ENCODE results near the gene CDC42BPB.

Gene CDC42BPB

GRCh38 chr14:102889615-102890014, 167.7 kb downstream of the CDC42BPB start:
- no peak overlapping the region for H2BK15ac ChIP-seq (replicated peaks; ENCODE audit: low read depth)
- H4K5ac ChIP-seq (ENCODE audit: low read length), result no peak overlapping the region
- no peak overlapping the region for H3K18ac ChIP-seq (ENCODE audit: low read length)
- no peak overlapping the region for H3K27ac ChIP-seq (ENCODE audit: low read depth, low read length)
- no peak overlapping the region for H3K56ac ChIP-seq (ENCODE audit: low read length)
- no peak overlapping the region for H3K4me2 ChIP-seq (ENCODE audit: low read length)
- H4K8ac ChIP-seq (ENCODE audit: low read depth, low read length), result no peak overlapping the region
- H3K79me1 ChIP-seq (ENCODE audit: low read length), result no peaks in the 10 kb centered on the region
- H3K23ac ChIP-seq (ENCODE audit: low read length), result no peak overlapping the region
- no peaks in the 10 kb centered on the region for H3K4me1 ChIP-seq (ENCODE audit: control insufficient read depth, low read depth, low read length)
- H3K4ac ChIP-seq (ENCODE audit: low read depth, low read length), result no peak overlapping the region
- H2AK5ac ChIP-seq (ENCODE audit: low read length), result no peak overlapping the region
- no peaks in the 10 kb centered on the region for H3K79me2 ChIP-seq (ENCODE audit: control insufficient read depth, insufficient read depth, low read length)
- no peak overlapping the region for H3K9ac ChIP-seq (ENCODE audit: low read length)
- H3K36me3 ChIP-seq (ENCODE audit: control insufficient read depth, insufficient read depth, low read length), result no peaks in the 10 kb centered on the region
- no peak overlapping the region for H3K4me3 ChIP-seq (ENCODE audit: low read length)
- no peak overlapping the region for H2BK5ac ChIP-seq (ENCODE audit: low read length)
- no peak overlapping the region for H2BK120ac ChIP-seq (ENCODE audit: low read depth, low read length)
- WGBS (ENCODE audit: extremely low coverage, insufficient coverage, low lambda C conversion rate), result no CpG with 5 or more reads among the region's 7 CpGs
- DNase-seq, result no peak
- H3K27me3 ChIP-seq (ENCODE audit: insufficient read depth, low read length, poor library complexity), result no peaks in the 10 kb centered on the region

- Histone ChIP-seq H3K27ac (ENCODE audit: low read depth, low read length) (no peak overlapping the region), H3K4me3 (ENCODE audit: low read length) (no peak overlapping the region), H3K18ac (ENCODE audit: low read length) (no peak overlapping the region), H3K23ac (ENCODE audit: low read length) (no peak overlapping the region), H4K8ac (ENCODE audit: low read depth, low read length) (no peak overlapping the region), H3K4ac (ENCODE audit: low read depth, low read length) (no peak overlapping the region), H3K79me2 (ENCODE audit: control insufficient read depth, insufficient read depth, low read length) (no peaks in the 10 kb centered on the region), H4K5ac (ENCODE audit: low read length) (no peak overlapping the region), H2BK120ac (ENCODE audit: low read depth, low read length) (no peak overlapping the region), H3K9ac (ENCODE audit: low read length) (no peak overlapping the region), H3K27me3 (ENCODE audit: insufficient read depth, low read length, poor library complexity) (no peaks in the 10 kb centered on the region), H3K56ac (ENCODE audit: low read length) (no peak overlapping the region), H3K4me1 (ENCODE audit: control insufficient read depth, low read depth, low read length) (no peaks in the 10 kb centered on the region), H2BK15ac (replicated peaks; ENCODE audit: low read depth) (no peak overlapping the region), H3K4me2 (ENCODE audit: low read length) (no peak overlapping the region), H2BK5ac (ENCODE audit: low read length) (no peak overlapping the region), H2AK5ac (ENCODE audit: low read length) (no peak overlapping the region), H3K79me1 (ENCODE audit: low read length) (no peaks in the 10 kb centered on the region), H3K36me3 (ENCODE audit: control insufficient read depth, insufficient read depth, low read length) (no peaks in the 10 kb centered on the region)
- WGBS (ENCODE audit: extremely low coverage, insufficient coverage, low lambda C conversion rate), result no CpG with 5 or more reads among the region's 1 CpG
- DNase-seq, result no peak
Measured at GRCh38 chr14:102888748-102889147, 168.6 kb downstream of the CDC42BPB start.

GRCh38 chr14:102885737-102886447, 171.5 kb downstream of the CDC42BPB start:
- Histone ChIP-seq H2BK15ac (replicated peaks; ENCODE audit: low read depth) (no peak overlapping the region), H3K4ac (ENCODE audit: low read depth, low read length) (no peak overlapping the region), H3K56ac (ENCODE audit: low read length) (no peak overlapping the region), H3K18ac (ENCODE audit: low read length) (no peak overlapping the region), H2BK5ac (ENCODE audit: low read length) (no peak overlapping the region), H3K79me2 (ENCODE audit: control insufficient read depth, insufficient read depth, low read length) (no peaks in the 10 kb centered on the region), H3K79me1 (ENCODE audit: low read length) (no peaks in the 10 kb centered on the region), H2AK5ac (ENCODE audit: low read length) (no peak overlapping the region), H3K36me3 (ENCODE audit: control insufficient read depth, insufficient read depth, low read length) (no peaks in the 10 kb centered on the region), H4K8ac (ENCODE audit: low read depth, low read length) (no peak overlapping the region), H3K23ac (ENCODE audit: low read length) (no peak overlapping the region), H3K27ac (ENCODE audit: low read depth, low read length) (no peak overlapping the region), H4K5ac (ENCODE audit: low read length) (no peak overlapping the region), H2BK120ac (ENCODE audit: low read depth, low read length) (no peak overlapping the region), H3K4me3 (ENCODE audit: low read length) (no peak overlapping the region), H3K4me1 (ENCODE audit: control insufficient read depth, low read depth, low read length) (no peaks in the 10 kb centered on the region), H3K4me2 (ENCODE audit: low read length) (no peak overlapping the region), H3K9ac (ENCODE audit: low read length) (no peak overlapping the region), H3K27me3 (ENCODE audit: insufficient read depth, low read length, poor library complexity) (no peaks in the 10 kb centered on the region)
- no CpG with 5 or more reads among the region's 22 CpGs for WGBS (ENCODE audit: extremely low coverage, insufficient coverage, low lambda C conversion rate)
- DNase-seq, result peak; percentile 5

GRCh38 chr14:102883554-102883953, 173.8 kb downstream of the CDC42BPB start:
- no peak overlapping the region for H4K8ac ChIP-seq (ENCODE audit: low read depth, low read length)

GRCh38 chr14:102883089-102883541, 174.2 kb downstream of the CDC42BPB start:
- Histone ChIP-seq H3K27ac (ENCODE audit: low read depth, low read length) (no peak overlapping the region), H2BK15ac (replicated peaks; ENCODE audit: low read depth) (no peak overlapping the region), H3K23ac (ENCODE audit: low read length) (no peak overlapping the region), H3K4me2 (ENCODE audit: low read length) (no peak overlapping the region), H2AK5ac (ENCODE audit: low read length) (no peak overlapping the region), H3K79me1 (ENCODE audit: low read length) (no peaks in the 10 kb centered on the region), H4K8ac (ENCODE audit: low read depth, low read length) (no peak overlapping the region), H3K4me1 (ENCODE audit: control insufficient read depth, low read depth, low read length) (no peaks in the 10 kb centered on the region), H3K79me2 (ENCODE audit: control insufficient read depth, insufficient read depth, low read length) (no peaks in the 10 kb centered on the region), H2BK120ac (ENCODE audit: low read depth, low read length) (no peak overlapping the region), H4K5ac (ENCODE audit: low read length) (no peak overlapping the region), H2BK5ac (ENCODE audit: low read length) (no peak overlapping the region), H3K56ac (ENCODE audit: low read length) (no peak overlapping the region), H3K36me3 (ENCODE audit: control insufficient read depth, insufficient read depth, low read length) (no peaks in the 10 kb centered on the region), H3K18ac (ENCODE audit: low read length) (no peak overlapping the region), H3K4me3 (ENCODE audit: low read length) (no peak overlapping the region), H3K4ac (ENCODE audit: low read depth, low read length) (no peak overlapping the region), H3K9ac (ENCODE audit: low read length) (no peak overlapping the region), H3K27me3 (ENCODE audit: insufficient read depth, low read length, poor library complexity) (no peaks in the 10 kb centered on the region)
- no CpG with 5 or more reads among the region's 5 CpGs for WGBS (ENCODE audit: extremely low coverage, insufficient coverage, low lambda C conversion rate)
- no peak for DNase-seq

More at GRCh38 chr14:102883554-102883953, 173.8 kb downstream of the CDC42BPB start:
- Histone ChIP-seq H3K4ac (ENCODE audit: low read depth, low read length) (no peak overlapping the region), H3K56ac (ENCODE audit: low read length) (no peak overlapping the region), H3K27ac (ENCODE audit: low read depth, low read length) (no peak overlapping the region), H2AK5ac (ENCODE audit: low read length) (no peak overlapping the region), H3K4me2 (ENCODE audit: low read length) (no peak overlapping the region), H2BK5ac (ENCODE audit: low read length) (no peak overlapping the region), H3K18ac (ENCODE audit: low read length) (no peak overlapping the region), H2BK15ac (replicated peaks; ENCODE audit: low read depth) (no peak overlapping the region), H2BK120ac (ENCODE audit: low read depth, low read length) (no peak overlapping the region), H3K36me3 (ENCODE audit: control insufficient read depth, insufficient read depth, low read length) (no peaks in the 10 kb centered on the region), H3K9ac (ENCODE audit: low read length) (no peak overlapping the region), H3K79me1 (ENCODE audit: low read length) (no peaks in the 10 kb centered on the region), H3K4me3 (ENCODE audit: low read length) (no peak overlapping the region), H3K79me2 (ENCODE audit: control insufficient read depth, insufficient read depth, low read length) (no peaks in the 10 kb centered on the region), H3K4me1 (ENCODE audit: control insufficient read depth, low read depth, low read length) (no peaks in the 10 kb centered on the region), H4K5ac (ENCODE audit: low read length) (no peak overlapping the region), H3K23ac (ENCODE audit: low read length) (no peak overlapping the region), H3K27me3 (ENCODE audit: insufficient read depth, low read length, poor library complexity) (no peaks in the 10 kb centered on the region)
- WGBS (ENCODE audit: extremely low coverage, insufficient coverage, low lambda C conversion rate), result no CpG with 5 or more reads among the region's 14 CpGs
- DNase-seq, result no peak

Data from mesendoderm (in vitro differentiated cells).